GM12891 (cell line): ENCODE data around the gene CNPY2.
"Not testable (repeated sequence)": the region's sequence is repeated elsewhere in the genome, so short reads cannot be mapped to it uniquely, and the experiment has no call there.

ENCODE experiments used
- DNase-seq: peaks from one replicate; pipeline ENCODE4 v3.0.0; 2011; ENCODE audit warnings: low spot score; ENCODE audit not compliant: insufficient read length
- FAIRE-seq: peaks from 2 replicates; lab custom pipeline; 2011; peaks lifted over from hg19 to GRCh38; lab: Jason Lieb, UNC
- PAX5 ChIP-seq: IDR thresholded peaks from 2 replicates; pipeline ENCODE4 v1.6.1; 2011; ENCODE audit warnings: low read length, moderate library complexity, mild to moderate bottlenecking; ENCODE audit not compliant: insufficient read depth, severe bottlenecking
- POLR2A ChIP-seq: IDR thresholded peaks from 2 replicates; pipeline ENCODE4 v1.6.1; 2011; ENCODE audit warnings: low read depth, low read length, control low read depth
- POLR2AphosphoS5 ChIP-seq: IDR thresholded peaks from 2 replicates; pipeline ENCODE4 v1.6.1; 2011; ENCODE audit warnings: low read depth, low read length, control low read depth
- POU2F2 ChIP-seq: IDR thresholded peaks from 2 replicates; pipeline ENCODE4 v1.6.1; 2011; ENCODE audit warnings: low read depth, mild to moderate bottlenecking, control low read depth, low read length, moderate library complexity
- SPI1 ChIP-seq: IDR thresholded peaks from 2 replicates; pipeline ENCODE4 v1.6.1; 2011; ENCODE audit warnings: low read depth, low read length, control low read depth
- TAF1 ChIP-seq: IDR thresholded peaks from 2 replicates; pipeline ENCODE4 v1.6.1; 2011; ENCODE audit warnings: low read depth, low read length, control low read depth

The CNPY2 gene

DNA sequence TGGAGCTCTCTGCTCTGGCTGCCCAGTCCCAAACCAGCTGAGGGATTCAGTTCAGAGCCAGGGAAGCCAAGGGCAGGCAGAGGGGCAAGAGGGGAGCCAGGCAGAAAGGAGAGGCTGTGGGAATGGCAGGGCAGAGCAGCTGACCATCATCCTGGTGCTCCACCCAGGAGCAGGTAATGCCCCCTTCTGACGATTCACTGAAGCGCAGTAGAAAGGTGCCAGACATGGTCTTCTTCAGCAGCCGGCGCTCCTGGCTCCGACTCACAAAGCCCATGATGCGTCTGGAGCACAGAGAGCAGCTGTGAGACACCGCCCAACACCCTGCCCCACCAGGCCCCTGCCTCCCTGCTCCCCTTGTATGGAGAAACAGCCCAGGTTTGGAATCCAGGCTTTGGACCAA lies 30.9 kb upstream of the CNPY2 start:
- no peak for DNase-seq
- TF ChIP-seq POLR2A (no peak), TAF1 (no peak), PAX5 (no peak), POLR2AphosphoS5 (no peak), POU2F2 (no peak), SPI1 (no peak)
- peak; percentile 69 for FAIRE-seq

DNA sequence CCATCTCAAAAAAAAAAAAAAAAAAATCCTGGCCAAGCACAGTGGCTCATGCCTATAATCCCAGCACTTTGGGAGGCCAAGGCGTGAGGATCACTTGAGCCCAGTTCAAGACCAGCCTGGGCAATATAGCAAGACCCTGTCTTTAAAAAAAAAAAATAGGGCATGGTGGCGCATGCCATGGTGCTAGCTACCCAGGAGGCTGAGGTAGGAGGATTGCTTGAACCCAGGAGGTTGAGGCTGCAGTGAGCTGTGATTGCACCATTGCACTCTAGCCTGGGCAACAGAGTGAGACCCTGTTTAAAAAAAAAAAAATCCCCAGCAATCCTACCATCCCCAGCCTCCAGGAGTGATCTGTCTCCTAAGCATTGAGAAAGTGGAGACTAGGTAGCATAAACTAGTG lies 26.5 kb upstream of the CNPY2 start:
- FAIRE-seq, DNase-seq: not testable (repeated sequence)

- TF ChIP-seq PAX5 (no peak), TAF1 (no peak), POLR2AphosphoS5 (no peak), SPI1 (no peak), POU2F2 (no peak), POLR2A (no peak)
- DNase-seq (no peak), FAIRE-seq (no peak)
Measured at GRCh38 chr12:56341616-56342015, 25.8 kb upstream of the CNPY2 start.

GRCh38 chr12:56339158-56339422 lies 23.3 kb upstream of the CNPY2 start:
- TF ChIP-seq TAF1 = no peak; the same call in 1 of the 2 replicates
- no peak for TF ChIP-seq POLR2AphosphoS5
- TF ChIP-seq POU2F2 = no peak
- no peak for TF ChIP-seq PAX5
- FAIRE-seq (no peak), DNase-seq (no peak)

GRCh38 chr12:56338308-56339157 lies 22.7 kb upstream of the CNPY2 start, which contains the start of gene IL23A:
Gene IL23A, plus strand, starts transcription at chr12:56338884. Its CDS starts 161 bp downstream, at chr12:56339045.
- TF ChIP-seq POLR2AphosphoS5 (peak; percentile 44; the same call in 1 of the 2 replicates), PAX5 (no peak), POU2F2 (peak; percentile 61; the same call in 1 of the 2 replicates), TAF1 (no peak; the same call in 1 of the 2 replicates), POLR2A (peak; percentile 60; the same call in 1 of the 2 replicates), SPI1 (peak; percentile 29; the same call in 1 of the 2 replicates)
- FAIRE-seq (peak; percentile 80), DNase-seq (peak; percentile 21)

DNA sequence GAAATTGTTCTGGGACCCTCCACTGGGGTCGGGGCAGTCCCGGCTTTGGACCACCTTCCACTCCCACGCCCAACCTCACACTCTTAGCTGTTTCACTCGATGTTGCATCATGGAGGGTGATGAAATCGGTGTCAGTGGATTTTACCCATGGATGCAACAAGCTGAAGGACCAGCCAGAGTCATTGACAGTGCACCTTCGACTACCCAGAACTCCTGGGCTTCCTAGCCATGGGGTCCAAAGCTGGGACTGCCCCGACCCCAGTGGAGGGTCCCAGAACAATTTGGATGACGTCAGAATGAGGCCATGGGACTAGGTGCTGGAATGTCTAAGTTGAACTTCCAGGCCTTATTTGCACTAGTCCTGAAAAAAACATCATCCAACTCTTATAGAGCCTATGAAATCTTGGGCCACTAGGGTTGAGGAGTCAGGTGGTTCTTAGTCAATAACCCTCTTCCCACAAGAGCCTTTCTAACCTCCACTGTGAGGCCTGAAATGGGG lies 22.0 kb upstream of the CNPY2 start:
- no peak for FAIRE-seq
- DNase-seq = no peak
- TF ChIP-seq POLR2AphosphoS5 (no peak), POU2F2 (no peak), TAF1 (no peak), POLR2A (no peak), SPI1 (no peak), PAX5 (no peak)

- TF ChIP-seq POLR2A (no peak), PAX5 (no peak), SPI1 (peak; percentile 69), POU2F2 (peak; percentile 94), TAF1 (no peak), POLR2AphosphoS5 (peak; percentile 39; the same call in 1 of the 2 replicates)
- FAIRE-seq (peak; percentile 62), DNase-seq (no peak)
Measured at GRCh38 chr12:56336361-56337167, 20.8 kb upstream of the CNPY2 start.

DNA sequence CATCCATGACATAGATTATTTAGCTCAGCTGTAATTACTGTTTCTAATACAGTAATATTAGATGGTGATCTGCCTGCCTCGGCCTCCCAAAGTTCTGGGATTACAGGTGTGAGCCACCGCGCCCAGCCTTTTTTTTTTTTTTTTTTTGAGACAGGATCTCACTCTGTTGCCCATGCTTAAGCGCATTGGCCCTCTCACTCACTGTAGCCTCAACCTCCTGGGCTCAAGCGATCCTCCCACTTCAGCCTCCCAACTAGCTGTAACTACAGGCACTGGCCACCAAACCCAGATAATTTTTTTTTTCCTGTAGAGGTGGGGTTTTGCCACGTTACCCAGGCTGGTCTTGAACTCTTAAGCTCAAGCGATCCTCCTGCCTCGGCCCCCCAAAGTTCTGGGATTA lies 19.7 kb upstream of the CNPY2 start:
- DNase-seq, FAIRE-seq: not testable (repeated sequence)

DNA sequence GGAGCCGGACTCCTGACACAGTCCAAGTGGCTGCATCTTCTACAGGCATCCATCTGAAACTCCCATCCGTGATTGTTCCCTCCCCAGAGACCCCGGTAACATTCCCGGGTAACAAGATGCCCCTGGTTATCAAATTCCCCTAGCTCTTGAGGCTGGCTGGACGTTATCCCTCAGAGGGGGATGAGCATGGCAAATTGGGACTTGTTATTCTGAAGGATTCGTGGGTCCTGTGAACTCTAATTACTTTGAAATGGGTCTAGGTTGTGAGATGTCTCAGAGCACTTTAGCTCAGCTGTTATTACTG lies 18.7 kb upstream of the CNPY2 start:
- no peak for TF ChIP-seq PAX5
- no peak for TF ChIP-seq SPI1
- no peak for TF ChIP-seq POLR2AphosphoS5
- no peak for TF ChIP-seq TAF1
- no peak for TF ChIP-seq POLR2A
- no peak for TF ChIP-seq POU2F2
- DNase-seq = no peak
- FAIRE-seq = no peak
